Loucy (cell line): ENCODE results near the gene AHCYL1.

Source experiments
- H2AFZ ChIP-seq: fragments of 200-600 bp; sonication (generic); 2 replicates; pipeline ENCODE4 v1.6.0; 2016; ENCODE audit warnings: antibody characterized with exemption, mild to moderate bottlenecking, low read length, moderate library complexity
- H3F3A ChIP-seq: fragments of 200-600 bp; 2 replicates; pipeline ENCODE4 v1.6.0; 2016; ENCODE audit warnings: antibody characterized with exemption, low read depth, mild to moderate bottlenecking
- H3K27me3 ChIP-seq: fragments of 200-600 bp; sonication (generic); 2 replicates; pipeline ENCODE4 v1.6.1; 2014; ENCODE audit warnings: low read length, mild to moderate bottlenecking; ENCODE audit not compliant: insufficient read depth, poor library complexity, severe bottlenecking
- H3K36me3 ChIP-seq: fragments of 200-600 bp; sonication (generic); 2 replicates; pipeline ENCODE4 v1.6.1; 2016; ENCODE audit warnings: low read length; ENCODE audit not compliant: insufficient read depth
- H3K4me1 ChIP-seq: fragments of 200-600 bp; sonication (generic); 2 replicates; pipeline ENCODE4 v1.5.1; 2014; ENCODE audit warnings: low read length, mild to moderate bottlenecking; ENCODE audit not compliant: insufficient read depth, poor library complexity, severe bottlenecking
- H3K4me2 ChIP-seq: fragments of 200-600 bp; sonication (generic); 2 replicates; pipeline ENCODE4 v1.6.0; 2014; ENCODE audit warnings: antibody characterized with exemption, low read length, low read depth, mild to moderate bottlenecking; ENCODE audit not compliant: poor library complexity, severe bottlenecking
- H3K4me3 ChIP-seq: fragments of 200-600 bp; sonication (generic); 2 replicates; pipeline ENCODE4 v1.5.1; 2014; ENCODE audit warnings: low read length, mild to moderate bottlenecking, mixed read lengths; ENCODE audit not compliant: poor library complexity, severe bottlenecking
- H3K79me2 ChIP-seq: fragments of 200-600 bp; sonication (generic); 2 replicates; pipeline ENCODE4 v1.6.1; 2014; ENCODE audit warnings: low read length; ENCODE audit not compliant: insufficient read depth
- H3K9ac ChIP-seq: fragments of 200-600 bp; sonication (generic); 2 replicates; pipeline ENCODE4 v1.6.0; 2014; ENCODE audit warnings: mild to moderate bottlenecking, low read depth, low read length, moderate library complexity; ENCODE audit not compliant: poor library complexity, severe bottlenecking
- H3K9me2 ChIP-seq: fragments of 200-600 bp; sonication (generic); replicated peaks from 2 replicates; pipeline ENCODE4 v1.6.1; 2016; ENCODE audit warnings: low read depth, low read length, mixed read lengths
- H3K9me3 ChIP-seq: fragments of 200-600 bp; sonication (generic); 2 replicates; pipeline ENCODE4 v1.6.1; 2014; ENCODE audit warnings: mild to moderate bottlenecking, antibody characterized with exemption, low read length, low read depth; ENCODE audit not compliant: insufficient read depth
- H4K20me1 ChIP-seq: fragments of 200-600 bp; sonication (generic); 2 replicates; pipeline ENCODE4 v1.6.0; 2014; ENCODE audit warnings: antibody characterized with exemption, low read length, mild to moderate bottlenecking; ENCODE audit not compliant: insufficient read depth, poor library complexity, severe bottlenecking
- CTCF ChIP-seq: fragments of 200-600 bp; sonication (generic); conservative IDR thresholded peaks from 2 replicates; pipeline ENCODE4 v1.5.1; 2014; ENCODE audit warnings: mild to moderate bottlenecking, antibody characterized with exemption, low read length
- EZH2phosphoT487 ChIP-seq: fragments of 200-600 bp; IDR thresholded peaks from 2 replicates; pipeline ENCODE4 v1.6.1; 2018; ENCODE audit warnings: antibody characterized with exemption, mild to moderate bottlenecking, moderate library complexity, borderline replicate concordance

Gene AHCYL1

GRCh38 chr1:110048923-110049601, 64.5 kb downstream of the AHCYL1 start:
- Histone ChIP-seq H3K9me2 (no peaks in the 10 kb centered on the region), H3K4me3 (no peak overlapping the region), H3K79me2 (no peaks in the 10 kb centered on the region), H3K9ac (no peak overlapping the region), H3K36me3 (peaks cover 95% of the 10 kb centered on the region; the same call in 1 of the 2 replicates), H2AFZ (no peak overlapping the region), H4K20me1 (peaks cover 1% of the 10 kb centered on the region), H3F3A (no peaks in the 10 kb centered on the region), H3K9me3 (no peaks in the 10 kb centered on the region), H3K4me1 (no peaks in the 10 kb centered on the region), H3K27me3 (no peaks in the 10 kb centered on the region), H3K4me2 (no peak overlapping the region)
- TF ChIP-seq EZH2phosphoT487 (no peak), CTCF (no peak)

- Histone ChIP-seq H3K4me1 (no peaks in the 10 kb centered on the region), H3F3A (no peaks in the 10 kb centered on the region), H3K4me3 (no peak overlapping the region), H3K4me2 (no peak overlapping the region), H3K79me2 (no peaks in the 10 kb centered on the region), H2AFZ (no peak overlapping the region), H3K36me3 (peaks cover 95% of the 10 kb centered on the region; the same call in 1 of the 2 replicates), H3K9me3 (no peaks in the 10 kb centered on the region), H4K20me1 (peaks cover 6% of the 10 kb centered on the region), H3K9ac (no peak overlapping the region), H3K9me2 (no peaks in the 10 kb centered on the region), H3K27me3 (no peaks in the 10 kb centered on the region)
- TF ChIP-seq CTCF (no peak), EZH2phosphoT487 (no peak)
Measured at GRCh38 chr1:110049801-110050601, 65.4 kb downstream of the AHCYL1 start.

GRCh38 chr1:110050602-110051261, 66.2 kb downstream of the AHCYL1 start:
- Histone ChIP-seq H3K4me2 (no peak overlapping the region), H3F3A (no peaks in the 10 kb centered on the region), H3K9ac (no peak overlapping the region), H3K4me1 (no peaks in the 10 kb centered on the region), H3K9me2 (no peaks in the 10 kb centered on the region), H3K4me3 (no peak overlapping the region), H3K36me3 (peaks cover 96% of the 10 kb centered on the region; the same call in 1 of the 2 replicates), H3K9me3 (no peaks in the 10 kb centered on the region), H3K27me3 (no peaks in the 10 kb centered on the region), H2AFZ (no peak overlapping the region), H4K20me1 (peaks cover 6% of the 10 kb centered on the region), H3K79me2 (no peaks in the 10 kb centered on the region)
- no peak for TF ChIP-seq EZH2phosphoT487
- no peak for TF ChIP-seq CTCF
